Left ventricle myocardium inferior (tissue), 1 donor: ENCODE measurements around the gene PARP4. TPM values are rescaled to one million over a fixed set of nuclear protein-coding genes. Genes with fewer than 3 reads are reported as not detected.

ENCODE experiments used
- DNase-seq: peaks from one replicate; pipeline ENCODE4 v3.0.0-alpha.2; 2020
- H3K27ac ChIP-seq: fragments of 200-600 bp; replicated peaks from 2 replicates; pipeline ENCODE4 v1.8.0; 2021
- H3K27me3 ChIP-seq: fragments of 200-600 bp; 2 replicates; pipeline ENCODE4 v1.8.0; 2021; ENCODE audit warnings: low read depth
- H3K36me3 ChIP-seq: fragments of 200-600 bp; 2 replicates; pipeline ENCODE4 v1.8.0; 2021
- H3K4me1 ChIP-seq: fragments of 200-600 bp; 2 replicates; pipeline ENCODE4 v1.8.0; 2021
- H3K4me3 ChIP-seq: fragments of 200-600 bp; 2 replicates; pipeline ENCODE4 v1.8.0; 2021; ENCODE audit warnings: mild to moderate bottlenecking, moderate library complexity
- H3K9me3 ChIP-seq: fragments of 200-600 bp; replicated peaks from 2 replicates; pipeline ENCODE4 v1.8.0; 2021
- intact Hi-C: fragments of 100-400 bp; cut with micrococcal nuclease; formaldehyde crosslinking; loops from one replicate; pipeline ENCODE4 v1.11.0; 2022
- total RNA-seq: library from RNA; stranded (reverse); fragmentation: NEBNext Ultra II Directional; extraction: Animal tissue kit (Norgen Biotek cat#: 25700); gene quantifications from one replicate; pipeline ENCODE4 v1.2.1, GENCODE V29; 2021
- TF ChIP-seq, protein P1 (sequence below): fragments of 200-600 bp; IDR thresholded peaks from 2 replicates; pipeline ENCODE4 v1.8.0; 2021; ENCODE audit warnings: antibody characterized with exemption, mild to moderate bottlenecking, borderline replicate concordance
- donor health status: DM: no; HTN: yes; CAD: no; lungs with severe emphysema.

Gene PARP4
- total RNA-seq, 1 donor from 2014 or later, result 23.6 TPM

DNA sequence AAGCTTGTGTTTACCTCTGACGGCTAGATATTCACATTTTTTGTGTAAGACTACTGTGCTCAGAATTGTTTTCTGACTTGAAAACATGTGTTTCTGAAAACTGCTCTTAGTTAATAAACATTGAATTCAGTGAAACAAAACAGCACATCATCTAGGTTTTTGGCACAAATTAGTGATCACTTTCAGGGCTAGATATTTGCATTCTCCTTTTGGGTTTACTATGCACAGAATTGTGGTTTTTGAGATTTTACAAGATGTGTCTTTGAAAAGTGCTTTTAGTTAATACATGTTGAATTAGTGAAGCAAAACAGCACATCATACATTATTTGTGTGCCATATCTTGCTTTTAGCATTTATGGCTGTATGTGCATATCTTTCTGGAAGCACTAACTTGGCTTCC, 8.2 kb upstream of the PARP4 start:
- Histone ChIP-seq H3K36me3 (no peaks in the 10 kb centered on the region), H3K27ac (no peak overlapping the region), H3K9me3 (no peaks in the 10 kb centered on the region), H3K27me3 (no peaks in the 10 kb centered on the region), H3K4me3 (no peak overlapping the region), H3K4me1 (no peaks in the 10 kb centered on the region)
- TF ChIP-seq, protein P1, sequence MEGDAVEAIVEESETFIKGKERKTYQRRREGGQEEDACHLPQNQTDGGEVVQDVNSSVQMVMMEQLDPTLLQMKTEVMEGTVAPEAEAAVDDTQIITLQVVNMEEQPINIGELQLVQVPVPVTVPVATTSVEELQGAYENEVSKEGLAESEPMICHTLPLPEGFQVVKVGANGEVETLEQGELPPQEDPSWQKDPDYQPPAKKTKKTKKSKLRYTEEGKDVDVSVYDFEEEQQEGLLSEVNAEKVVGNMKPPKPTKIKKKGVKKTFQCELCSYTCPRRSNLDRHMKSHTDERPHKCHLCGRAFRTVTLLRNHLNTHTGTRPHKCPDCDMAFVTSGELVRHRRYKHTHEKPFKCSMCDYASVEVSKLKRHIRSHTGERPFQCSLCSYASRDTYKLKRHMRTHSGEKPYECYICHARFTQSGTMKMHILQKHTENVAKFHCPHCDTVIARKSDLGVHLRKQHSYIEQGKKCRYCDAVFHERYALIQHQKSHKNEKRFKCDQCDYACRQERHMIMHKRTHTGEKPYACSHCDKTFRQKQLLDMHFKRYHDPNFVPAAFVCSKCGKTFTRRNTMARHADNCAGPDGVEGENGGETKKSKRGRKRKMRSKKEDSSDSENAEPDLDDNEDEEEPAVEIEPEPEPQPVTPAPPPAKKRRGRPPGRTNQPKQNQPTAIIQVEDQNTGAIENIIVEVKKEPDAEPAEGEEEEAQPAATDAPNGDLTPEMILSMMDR, result no peak
- intact Hi-C loops, result no loop called here
- DNase-seq, result no peak

DNA sequence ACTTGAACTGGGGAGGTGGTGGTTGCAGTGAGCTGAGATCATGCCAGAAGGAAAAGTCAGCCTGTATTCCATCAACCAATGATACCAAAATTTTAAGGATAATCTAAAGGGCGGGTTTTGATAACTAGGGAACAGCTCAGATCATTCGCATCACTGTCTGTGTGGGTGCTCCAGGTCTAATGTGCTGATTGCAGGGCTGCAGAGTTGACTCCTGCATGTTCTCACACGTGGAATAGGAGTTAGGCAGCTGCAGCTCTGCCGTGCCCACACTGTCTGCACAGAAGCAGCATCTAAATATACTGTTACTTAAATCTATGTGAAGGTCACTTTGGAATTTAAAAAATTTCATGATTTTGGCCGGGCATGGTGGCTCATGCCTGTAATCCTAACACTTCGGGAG, 4.3 kb upstream of the PARP4 start:
- TF ChIP-seq, protein P1, result no peak
- intact Hi-C loops, result no loop called here
- H3K27ac ChIP-seq, result no peak overlapping the region
- no peaks in the 10 kb centered on the region for H3K36me3 ChIP-seq
- no peak for DNase-seq
- no peaks in the 10 kb centered on the region for H3K9me3 ChIP-seq
- peaks cover 17% of the 10 kb centered on the region for H3K4me1 ChIP-seq
- no peaks in the 10 kb centered on the region for H3K27me3 ChIP-seq
- no peak overlapping the region for H3K4me3 ChIP-seq

DNA sequence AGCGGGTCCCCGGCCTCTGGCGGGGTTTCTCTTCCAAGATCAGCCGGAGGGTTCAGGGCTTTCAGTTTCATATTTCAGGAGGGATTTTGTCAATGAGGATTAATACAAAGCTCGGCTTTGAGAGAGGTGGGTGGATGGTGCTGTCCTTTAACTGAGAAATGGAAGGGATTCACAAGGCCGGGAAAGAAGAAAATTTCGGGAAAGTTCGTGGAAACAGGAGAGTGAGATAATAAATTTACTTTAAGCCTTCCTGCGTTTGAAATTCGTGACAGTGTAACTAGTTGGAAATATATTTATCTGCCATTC, 283 bp upstream of the PARP4 start:
- intact Hi-C loops, result no loop called here
- H3K4me1 ChIP-seq, result peaks cover 32% of the 10 kb centered on the region
- DNase-seq, result no peak
- TF ChIP-seq, protein P1, result no peak
- no peaks in the 10 kb centered on the region for H3K36me3 ChIP-seq
- H3K9me3 ChIP-seq, result no peaks in the 10 kb centered on the region
- H3K27ac ChIP-seq, result peak overlapping the region; percentile 92
- H3K27me3 ChIP-seq, result no peaks in the 10 kb centered on the region
- peak overlapping the region; percentile 86 for H3K4me3 ChIP-seq

DNA sequence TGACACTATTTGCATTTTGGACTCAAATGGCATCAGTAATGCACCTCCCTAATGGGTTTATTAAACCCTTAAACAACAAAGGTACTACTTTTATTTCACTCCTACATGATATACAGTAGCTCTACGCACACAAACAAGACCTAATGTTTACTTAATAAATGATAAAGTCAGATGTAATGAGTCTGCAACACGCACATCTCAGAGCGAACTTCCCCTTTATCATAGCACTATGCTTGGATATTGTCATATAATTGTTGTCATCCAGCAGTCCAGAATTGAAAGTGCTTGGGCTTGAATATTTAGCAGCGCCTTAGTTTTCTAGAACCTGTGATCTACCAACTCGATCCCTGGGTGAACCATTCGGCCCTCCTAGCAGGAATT, 772 bp downstream of the PARP4 start:
- DNase-seq, result no peak
- H3K27me3 ChIP-seq, result no peaks in the 10 kb centered on the region
- peak overlapping the region; percentile 86 for H3K4me3 ChIP-seq
- peaks cover 32% of the 10 kb centered on the region for H3K4me1 ChIP-seq
- peaks cover 4% of the 10 kb centered on the region for H3K36me3 ChIP-seq
- H3K27ac ChIP-seq, result peak overlapping the region; percentile 92
- H3K9me3 ChIP-seq, result no peaks in the 10 kb centered on the region
- intact Hi-C loops, result no loop called here
- TF ChIP-seq, protein P1, result no peak

DNA sequence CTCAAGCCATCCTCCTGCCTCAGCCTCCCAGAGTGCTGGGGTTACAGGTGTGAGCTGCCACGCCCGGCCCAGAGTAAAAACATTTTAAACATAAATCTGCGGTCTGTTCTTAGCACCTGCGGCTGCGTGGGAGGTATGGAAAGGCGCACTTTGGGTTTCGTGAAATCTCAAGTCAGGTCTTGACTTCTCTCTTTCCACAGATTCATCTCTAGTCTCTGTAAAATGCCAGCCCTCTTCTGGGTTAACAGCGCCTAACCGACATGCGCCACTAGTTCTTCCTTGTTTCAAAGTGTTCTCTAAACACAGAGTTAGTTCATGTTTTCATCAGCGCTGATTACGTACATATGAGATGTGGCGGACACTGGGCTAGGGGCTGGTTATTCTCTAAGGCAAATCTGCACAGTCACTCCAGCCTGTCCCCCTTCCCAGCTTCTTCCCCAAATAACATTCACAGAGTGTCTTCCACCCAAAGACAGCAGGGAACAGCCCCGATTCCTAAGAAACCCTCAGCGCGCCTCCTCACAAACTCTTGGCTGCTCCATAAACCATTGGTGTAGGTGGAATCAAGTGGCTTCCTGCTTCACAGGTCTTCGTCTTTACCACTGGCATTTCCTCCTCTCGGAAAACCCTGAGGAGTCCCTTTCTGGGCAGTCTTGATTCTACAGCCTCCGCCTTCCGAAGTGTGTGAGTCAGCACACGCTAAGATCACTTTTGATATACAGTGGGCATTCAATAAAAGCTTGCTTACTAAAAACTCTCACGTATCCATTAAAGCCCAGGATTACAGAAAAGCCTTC, 1.4 kb downstream of the PARP4 start:
- no peaks in the 10 kb centered on the region for H3K27me3 ChIP-seq
- H3K27ac ChIP-seq, result peak overlapping the region; percentile 92
- H3K4me3 ChIP-seq, result peak overlapping the region; percentile 86
- intact Hi-C loops, result no loop called here
- H3K36me3 ChIP-seq, result peaks cover 4% of the 10 kb centered on the region
- H3K4me1 ChIP-seq, result peaks cover 32% of the 10 kb centered on the region
- DNase-seq, result no peak
- TF ChIP-seq, protein P1, result no peak
- no peaks in the 10 kb centered on the region for H3K9me3 ChIP-seq
